Liver (tissue), 9 donors: ENCODE measurements around the gene PDZD2. TPM values are rescaled to one million over a fixed set of nuclear protein-coding genes. Genes with fewer than 3 reads are reported as not detected.

Source experiments
- DNase-seq: peaks from one replicate; pipeline ENCODE4 v3.0.0-alpha.2; 2017; ENCODE audit warnings: low spot score
- H3K27ac ChIP-seq, 2 donors: one replicate each; pipeline ENCODE4 v1.7.0; 2013; ENCODE audit warnings: inconsistent platforms in 2 of 2, low read length in 2 of 2, control low read depth in 1 of 2, low read depth in 1 of 2, mild to moderate bottlenecking in 1 of 2
- H3K27me3 ChIP-seq, 4 donors: one replicate each; pipeline versions ENCODE4 v1.6.1 to v1.7.0; 2013; ENCODE audit warnings: low read length in 3 of 4, inconsistent platforms in 1 of 4, mild to moderate bottlenecking in 1 of 4, moderate library complexity in 1 of 4; ENCODE audit not compliant: control insufficient read depth in 4 of 4, insufficient read depth in 4 of 4
- H3K36me3 ChIP-seq, 4 donors: one replicate each; pipeline versions ENCODE4 v1.6.1 to v1.7.0; 2013; ENCODE audit warnings: low read length in 3 of 4, mild to moderate bottlenecking in 3 of 4, low read depth in 1 of 4, moderate library complexity in 1 of 4; ENCODE audit not compliant: control insufficient read depth in 4 of 4, insufficient read depth in 3 of 4
- H3K4me1 ChIP-seq, 4 donors: one replicate each; pipeline versions ENCODE4 v1.6.1 to v1.7.0; 2013; ENCODE audit warnings: low read length in 3 of 4, mild to moderate bottlenecking in 3 of 4, moderate library complexity in 1 of 4; ENCODE audit not compliant: control insufficient read depth in 4 of 4, insufficient read depth in 4 of 4
- H3K4me3 ChIP-seq, 3 donors: one replicate each; pipeline versions ENCODE4 v1.6.1 to v1.7.0; 2013; ENCODE audit warnings: low read length in 3 of 3, control low read depth in 1 of 3, low read depth in 1 of 3, mild to moderate bottlenecking in 1 of 3
- H3K9ac ChIP-seq, 2 donors: one replicate each; pipeline ENCODE4 v1.7.0; 2013; ENCODE audit warnings: low read length in 2 of 2, mild to moderate bottlenecking in 2 of 2, moderate library complexity in 2 of 2, control low read depth in 1 of 2, low read depth in 1 of 2
- H3K9me3 ChIP-seq, 4 donors: one replicate each; pipeline versions ENCODE4 v1.6.1 to v1.7.0; 2013; ENCODE audit warnings: low read length in 3 of 4; ENCODE audit not compliant: control insufficient read depth in 4 of 4
- ATF3 ChIP-seq: IDR thresholded peaks from 2 replicates; pipeline ENCODE4 v1.6.1; 2016; ENCODE audit warnings: antibody characterized with exemption
- CTCF ChIP-seq: fragments of 150-350 bp; IDR thresholded peaks from 2 replicates; pipeline ENCODE4 v1.5.1; 2017; ENCODE audit warnings: improper control_type of control experiment, low read depth, low read length; ENCODE audit not compliant: missing input control
- EGR1 ChIP-seq, 2 donors: IDR thresholded peaks; 2 replicates each; pipeline ENCODE4 v1.6.1; 2016 to 2018; ENCODE audit warnings: antibody characterized with exemption in 2 of 2, low read depth in 2 of 2
- FOXA1 ChIP-seq: IDR thresholded peaks from 2 replicates; pipeline ENCODE4 v1.6.1; 2016; ENCODE audit warnings: antibody characterized with exemption
- FOXA2 ChIP-seq: IDR thresholded peaks from 2 replicates; pipeline ENCODE4 v1.6.1; 2016; ENCODE audit warnings: antibody characterized with exemption
- GABPA ChIP-seq, 2 donors: IDR thresholded peaks in 1 of 2; conservative IDR thresholded peaks in 1 of 2; 2 replicates each; pipeline ENCODE4 v1.6.1; 2016; ENCODE audit warnings: antibody characterized with exemption in 2 of 2, mild to moderate bottlenecking in 1 of 2, moderate library complexity in 1 of 2
- HNF4A ChIP-seq, 2 donors: conservative IDR thresholded peaks; 2 replicates each; pipeline ENCODE4 v1.6.1; 2016; ENCODE audit warnings: antibody characterized with exemption in 2 of 2, mild to moderate bottlenecking in 2 of 2
- HNF4G ChIP-seq: IDR thresholded peaks from 2 replicates; pipeline ENCODE4 v1.6.1; 2016; ENCODE audit warnings: antibody characterized with exemption
- JUND ChIP-seq, 2 donors: IDR thresholded peaks; 2 replicates each; pipeline ENCODE4 v1.6.1; 2016; ENCODE audit warnings: antibody characterized with exemption in 2 of 2
- MAX ChIP-seq: IDR thresholded peaks from 2 replicates; pipeline ENCODE4 v1.6.1; 2016; ENCODE audit warnings: antibody characterized with exemption
- NR2F2 ChIP-seq: IDR thresholded peaks from 2 replicates; pipeline ENCODE4 v1.6.1; 2016; ENCODE audit warnings: antibody characterized with exemption
- RAD21 ChIP-seq, 2 donors: IDR thresholded peaks; 2 replicates each; pipeline ENCODE4 v1.6.1; 2016; ENCODE audit warnings: antibody characterized with exemption in 2 of 2, mild to moderate bottlenecking in 2 of 2
- REST ChIP-seq: IDR thresholded peaks from 2 replicates; pipeline ENCODE4 v1.6.1; 2016; ENCODE audit warnings: antibody characterized with exemption, mild to moderate bottlenecking
- RXRA ChIP-seq, 2 donors: IDR thresholded peaks; 2 replicates each; pipeline ENCODE4 v1.6.1; 2017 to 2018; ENCODE audit warnings: antibody characterized with exemption in 2 of 2, mild to moderate bottlenecking in 1 of 2
- SP1 ChIP-seq: IDR thresholded peaks from 2 replicates; pipeline ENCODE4 v1.6.1; 2018; ENCODE audit warnings: antibody characterized with exemption, mild to moderate bottlenecking
- TAF1 ChIP-seq: conservative IDR thresholded peaks from 2 replicates; pipeline ENCODE4 v1.6.1; 2016; ENCODE audit warnings: antibody characterized with exemption, mild to moderate bottlenecking
- ZBTB33 ChIP-seq: IDR thresholded peaks from 2 replicates; pipeline ENCODE4 v1.6.1; 2016; ENCODE audit warnings: antibody characterized with exemption
- WGBS: extraction: QIAGEN DNeasy Blood & Tissue Kit; methylation state at CpG from one replicate; pipeline ENCODE4 v1.1.7; 2013; 5-methylcytosine and 5-hydroxymethylcytosine counted together
- polyA plus RNA-seq, 2 donors: library from polyadenylated mRNA; stranded (reverse) in 1 of 2; unstranded in 1 of 2; fragments of 200-250 nt in 1 of 2; fragments of >200 nt in 1 of 2; fragmentation: Nextera tagmentation in 1 of 2; extraction: Ambion mirVana in 1 of 2; gene quantifications; one replicate each; pipeline versions ENCODE4 v1.2.1 to v1.2.3, GENCODE V29; 2013 to 2015
- total RNA-seq, 2 donors: library from RNA; depleted of rRNA; stranded (reverse); fragments of >200 nt; gene quantifications; one replicate each; pipeline ENCODE4 v1.2.3, GENCODE V29; 2014
- donor health status: healthy.
- donor health status: healthy.
- donor health status: healthy.
- donor health status: healthy.
- donor health status: healthy.

Gene PDZD2
- total and polyA plus RNA-seq, 4 donors = 0.27 to 1.1 (median 0.54) TPM

- Histone ChIP-seq H3K4me1 (no peaks in the 10 kb centered on the region), H3K36me3 (peaks cover 0 to 1% (median 0%) of the 10 kb centered on the region in 4 donors), H3K9ac (no peak overlapping the region), H3K4me3 (no peak overlapping the region), H3K27ac (no peak overlapping the region), H3K27me3 (peaks cover 0 to 5% (median 0%) of the 10 kb centered on the region in 4 donors), H3K9me3 (no peaks in the 10 kb centered on the region)
- TF ChIP-seq FOXA1 (no peak), JUND (IDR thresholded peaks at IDR 0.05) (no peak), SP1 (no peak), ATF3 (no peak), GABPA (IDR thresholded peaks at IDR 0.05 in 1 of 2, conservative IDR thresholded peaks at IDR 0.05 in 1 of 2) (no peak), RXRA (IDR thresholded peaks at IDR 0.05) (no peak), FOXA2 (no peak), HNF4A (conservative IDR thresholded peaks at IDR 0.05) (no peak), RAD21 (IDR thresholded peaks at IDR 0.05) (no peak), CTCF (no peak)
- WGBS = 77% methylated on average over 10 of the region's 10 CpGs
- DNase-seq = no peak
Observed at GRCh38 chr5:31711935-31712592, 73.1 kb downstream of the PDZD2 start.

- Histone ChIP-seq H3K4me3 (no peak overlapping the region), H3K9ac (no peak overlapping the region), H3K9me3 (no peaks in the 10 kb centered on the region), H3K27ac (no peak overlapping the region), H3K4me1 (no peaks in the 10 kb centered on the region), H3K27me3 (peaks cover 0 to 5% (median 2%) of the 10 kb centered on the region in 4 donors), H3K36me3 (no peaks in the 10 kb centered on the region)
- 84% methylated on average over 7 of the region's 7 CpGs for WGBS
- no peak for DNase-seq
- TF ChIP-seq ATF3 (no peak), GABPA (IDR thresholded peaks at IDR 0.05 in 1 of 2, conservative IDR thresholded peaks at IDR 0.05 in 1 of 2) (no peak), SP1 (no peak), EGR1 (IDR thresholded peaks at IDR 0.05; ENCODE audit: low read depth in 2 of 2) (no peak), HNF4G (no peak), ZBTB33 (no peak), CTCF (no peak), NR2F2 (no peak), FOXA1 (no peak), REST (no peak), MAX (no peak), FOXA2 (no peak), HNF4A (conservative IDR thresholded peaks at IDR 0.05) (no peak), RXRA (IDR thresholded peaks at IDR 0.05) (no peak), TAF1 (no peak)
Observed at GRCh38 chr5:31717561-31717960, 78.6 kb downstream of the PDZD2 start.
